BLaER1 treated with 17β-estradiol and CSF1 and Interleukin-3, amounts not matched to agents 10 nM and 100 nM (cell line): ENCODE measurements around the gene PUS10.
"Not testable (repeated sequence)": the region's sequence is repeated elsewhere in the genome, so short reads cannot be mapped to it uniquely, and the experiment has no call there.

Source experiments
- H3K27ac ChIP-seq, 11 experiments: shearing (Covaris generic); formaldehyde crosslinking; 2 replicates each; pipeline ENCODE4 v1.8.1; 2022
- H3K27me3 ChIP-seq, 11 experiments: shearing (Covaris generic); formaldehyde crosslinking; 2 replicates each; pipeline ENCODE4 v1.8.1; 2022
- H3K36me3 ChIP-seq, 11 experiments: shearing (Covaris generic); formaldehyde crosslinking; 2 replicates each; pipeline ENCODE4 v1.8.1; 2022
- H3K4me1 ChIP-seq, 10 experiments: shearing (Covaris generic); formaldehyde crosslinking; 2 replicates each; pipeline ENCODE4 v1.8.1; 2022
- H3K4me2 ChIP-seq, 11 experiments: shearing (Covaris generic); formaldehyde crosslinking; 2 replicates each; pipeline ENCODE4 v1.8.1; 2022
- H3K4me3 ChIP-seq, 10 experiments: shearing (Covaris generic); formaldehyde crosslinking; 2 replicates each; pipeline ENCODE4 v1.8.1; 2022
- H3K9ac ChIP-seq, 11 experiments: shearing (Covaris generic); formaldehyde crosslinking; 2 replicates each; pipeline ENCODE4 v1.8.1; 2022
- H3K9me3 ChIP-seq, 11 experiments: shearing (Covaris generic); formaldehyde crosslinking; replicated peaks in 1 of 11; 2 replicates each; pipeline ENCODE4 v1.8.1; 2022
- H4K20me1 ChIP-seq, 11 experiments: shearing (Covaris generic); formaldehyde crosslinking; 2 replicates each; pipeline ENCODE4 v1.8.1; 2022
- Cebpa-rat ChIP-seq, 11 experiments: shearing (Covaris generic); IDR thresholded peaks; 2 replicates each; pipeline ENCODE4 v1.8.1; 2022

The PUS10 gene

DNA sequence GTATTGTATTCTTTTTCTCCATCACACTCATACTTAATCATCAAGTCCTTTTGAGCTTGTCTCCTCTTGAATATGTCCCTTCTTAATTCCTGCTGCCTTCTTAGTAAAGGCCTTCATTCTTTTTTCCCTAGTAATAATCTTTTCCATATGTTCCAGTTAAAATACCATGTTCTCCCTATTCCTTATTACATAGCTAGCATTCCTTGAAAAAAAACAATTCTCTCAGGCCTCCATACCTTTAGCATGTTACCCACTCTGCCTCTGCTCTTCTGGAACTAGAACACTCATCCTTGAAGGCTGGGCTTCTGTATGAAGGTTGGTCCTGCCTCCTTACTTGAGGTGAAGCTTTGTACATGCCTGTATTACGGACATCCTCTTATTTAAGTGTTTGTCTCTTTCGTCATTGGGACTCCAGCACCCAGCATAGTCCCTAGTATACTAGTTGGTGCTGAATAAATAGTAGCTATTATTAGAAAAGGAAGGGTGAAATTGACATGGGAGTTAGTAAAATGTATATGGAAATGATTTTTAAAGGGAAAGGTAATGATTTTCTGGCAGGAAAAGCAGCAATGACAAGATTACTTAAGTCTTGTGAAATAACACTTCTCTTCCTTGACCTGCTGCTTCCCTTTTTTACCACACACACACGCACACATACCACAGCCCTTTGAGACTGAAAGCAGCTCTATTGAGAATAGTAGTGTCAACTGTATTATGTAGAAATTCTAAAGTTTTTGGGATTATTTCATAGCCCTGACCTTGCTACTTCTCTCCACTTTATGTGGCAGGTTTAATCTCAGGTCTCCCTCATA, 91.1 kb downstream of the PUS10 start:
- H3K9me3 ChIP-seq, result peaks cover 3 to 10% (median 4%) of the 10 kb centered on the region in 11 experiments; a peak in 14 of 22 replicates
- H4K20me1 ChIP-seq, result peaks cover 0 to 21% (median 0%) of the 10 kb centered on the region in 11 experiments; a peak in 2 of 22 replicates
- H3K4me3 ChIP-seq, result 0 out of 20 replicates have a peak overlapping the region, but pooled peaks of 1 of the 10 experiments have one; percentile 2
- H3K27ac ChIP-seq, result peak overlapping the region; percentile 33 to 86 (median 73); a peak in 20 of 22 replicates
- peaks cover 24 to 54% (median 30%) of the 10 kb centered on the region in 11 experiments for H3K36me3 ChIP-seq
- peak overlapping the region in 9 of 11 experiments; percentile 11 to 90 (median 73); a peak in 16 of 22 replicates for H3K4me2 ChIP-seq
- TF ChIP-seq Cebpa-rat (IDR thresholded peaks at IDR 0.05), result peak in 5 of 11 experiments; percentile 42 to 84 (median 73); a peak in 7 of 22 replicates
- no peaks in the 10 kb centered on the region for H3K27me3 ChIP-seq
- H3K9ac ChIP-seq, result peak overlapping the region in 8 of 11 experiments; percentile 33 to 63 (median 56); a peak in 13 of 22 replicates
- H3K4me1 ChIP-seq, result peaks cover 0 to 55% (median 23%) of the 10 kb centered on the region in 10 experiments; a peak in 16 of 20 replicates

DNA sequence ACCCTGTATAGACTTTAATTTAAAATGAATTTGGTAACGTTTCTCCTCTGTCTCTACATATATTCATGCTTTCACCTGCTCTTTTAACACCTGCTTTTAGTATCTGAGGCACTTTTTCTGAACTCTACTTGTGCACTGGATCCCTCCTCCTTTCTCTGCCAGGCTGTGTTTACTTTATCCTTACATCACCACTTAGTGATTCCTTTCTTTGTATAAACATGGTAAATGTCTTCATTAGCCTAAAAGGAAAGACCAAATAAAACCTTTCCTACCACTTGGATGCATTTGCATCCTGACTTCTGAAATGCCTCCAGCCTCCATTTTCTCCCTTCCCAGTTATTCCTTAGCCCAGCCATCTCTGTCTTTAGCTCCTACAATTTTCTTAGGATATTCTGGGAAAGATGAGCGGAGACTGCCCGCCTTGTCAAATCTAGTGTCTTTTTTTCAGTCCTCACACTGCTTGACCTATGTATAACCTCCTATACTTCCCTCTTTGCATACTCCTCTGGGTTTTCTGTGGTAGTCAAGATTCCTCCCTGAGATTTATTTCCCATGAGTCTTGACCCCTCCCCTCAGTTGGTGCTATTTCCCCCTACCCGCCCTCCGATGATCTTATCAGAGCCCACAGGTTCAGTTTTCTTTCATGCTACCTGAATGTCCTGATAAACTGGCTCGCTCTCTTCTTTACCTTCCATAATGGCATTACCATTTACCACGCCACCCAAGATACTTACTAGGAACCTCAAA, 91.9 kb downstream of the PUS10 start:
- Histone ChIP-seq H4K20me1 (peaks cover 0 to 28% (median 0%) of the 10 kb centered on the region in 11 experiments; a peak in 2 of 22 replicates), H3K27me3 (no peaks in the 10 kb centered on the region), H3K4me1 (peaks cover 0 to 51% (median 23%) of the 10 kb centered on the region in 10 experiments; a peak in 16 of 20 replicates), H3K4me3 (peak overlapping the region in 1 of 10 experiments; percentile 2; a peak in 1 of 20 replicates), H3K36me3 (peaks cover 26 to 54% (median 32%) of the 10 kb centered on the region in 11 experiments), H3K4me2 (peak overlapping the region in 8 of 11 experiments; percentile 44 to 90 (median 74); a peak in 16 of 22 replicates), H3K9ac (peak overlapping the region in 7 of 11 experiments; percentile 33 to 63 (median 57); a peak in 11 of 22 replicates), H3K9me3 (peaks cover 0 to 7% (median 4%) of the 10 kb centered on the region in 11 experiments; a peak in 13 of 22 replicates), H3K27ac (peak overlapping the region in 10 of 11 experiments; percentile 57 to 86 (median 74); a peak in 19 of 22 replicates)
- no peak for TF ChIP-seq Cebpa-rat (IDR thresholded peaks at IDR 0.05)

DNA sequence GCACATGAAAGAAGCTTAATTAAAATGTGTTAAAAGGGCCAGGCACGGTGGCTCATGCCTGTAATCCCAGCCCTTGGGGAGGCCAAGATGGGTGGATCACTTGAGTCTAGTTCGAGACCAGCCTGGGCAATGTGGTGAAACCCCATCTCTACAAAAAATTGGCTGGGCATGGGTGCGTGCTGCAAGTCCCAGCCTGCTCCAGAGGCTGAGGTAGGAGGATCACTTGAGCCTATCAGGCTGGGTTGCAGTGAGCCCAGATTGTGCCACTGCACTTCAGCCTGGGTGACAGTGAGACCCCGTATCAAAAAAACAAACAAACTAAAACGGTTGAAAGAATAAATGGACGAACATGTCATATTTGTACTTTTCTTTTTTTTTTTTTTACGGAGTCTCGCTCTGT, 110.7 kb downstream of the PUS10 start:
- H3K9me3 ChIP-seq, result no peaks in the 10 kb centered on the region
- no peaks in the 10 kb centered on the region for H3K4me1 ChIP-seq
- H3K27ac ChIP-seq, result no peak overlapping the region
- no peak overlapping the region for H3K4me3 ChIP-seq
- peaks cover 15 to 98% (median 42%) of the 10 kb centered on the region in 11 experiments; a peak in 21 of 22 replicates for H3K36me3 ChIP-seq
- H3K9ac ChIP-seq, result no peak overlapping the region
- TF ChIP-seq Cebpa-rat (IDR thresholded peaks at IDR 0.05), result no peak
- peaks cover 0 to 89% (median 0%) of the 10 kb centered on the region in 11 experiments; a peak in 3 of 22 replicates for H4K20me1 ChIP-seq
- no peak overlapping the region for H3K4me2 ChIP-seq
- no peaks in the 10 kb centered on the region for H3K27me3 ChIP-seq

DNA sequence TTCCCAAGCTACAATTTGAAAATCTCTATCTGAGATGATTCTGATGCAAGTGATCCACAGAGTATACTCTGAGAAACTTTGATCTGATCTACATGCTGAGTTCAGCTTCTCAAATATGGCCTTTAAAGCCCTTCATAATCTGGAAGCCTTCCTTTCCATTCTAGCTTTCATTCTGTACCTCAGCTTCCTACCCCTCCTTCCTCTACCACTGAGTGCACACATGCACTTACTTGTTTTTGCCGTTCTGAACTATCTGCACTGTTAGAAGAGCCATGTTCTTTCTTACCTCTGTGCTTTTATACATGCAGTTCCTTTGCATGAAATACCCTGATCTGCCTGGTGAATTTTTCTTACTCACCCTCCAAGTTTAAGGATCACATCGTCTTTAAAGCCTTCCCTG, 111.7 kb downstream of the PUS10 start:
- Histone ChIP-seq H3K9ac (no peak overlapping the region), H4K20me1 (peaks cover 0 to 92% (median 0%) of the 10 kb centered on the region in 11 experiments; a peak in 3 of 22 replicates), H3K4me3 (no peak overlapping the region), H3K27me3 (no peaks in the 10 kb centered on the region), H3K36me3 (peaks cover 15 to 99% (median 46%) of the 10 kb centered on the region in 11 experiments; a peak in 21 of 22 replicates), H3K27ac (no peak overlapping the region), H3K4me2 (no peak overlapping the region), H3K9me3 (no peaks in the 10 kb centered on the region), H3K4me1 (no peaks in the 10 kb centered on the region)
- TF ChIP-seq Cebpa-rat (IDR thresholded peaks at IDR 0.05), result no peak

DNA sequence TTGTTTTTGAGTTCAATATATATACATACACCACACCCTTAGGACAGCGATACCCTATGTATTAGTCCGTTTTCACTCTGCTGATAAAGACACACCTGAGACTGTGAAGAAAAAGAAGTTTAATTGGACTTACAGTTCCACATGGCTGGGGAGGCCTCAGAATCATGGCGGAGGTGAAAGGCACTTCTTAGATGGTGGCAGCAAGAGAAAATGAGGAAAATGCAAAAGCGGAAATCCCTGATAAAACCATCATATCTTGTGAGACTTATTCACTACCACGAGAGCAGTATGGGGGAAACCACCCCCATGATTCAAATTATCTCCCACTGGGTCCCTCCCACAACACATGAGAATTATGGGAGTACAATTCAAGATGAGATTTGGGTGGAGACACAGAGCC, 112.2 kb downstream of the PUS10 start:
- H3K9ac ChIP-seq, H3K9me3 ChIP-seq, H3K4me2 ChIP-seq, H3K27me3 ChIP-seq, H3K27ac ChIP-seq, H3K4me1 ChIP-seq, H3K4me3 ChIP-seq: not testable (repeated sequence)
- Histone ChIP-seq H4K20me1 (peaks cover 0 to 92% (median 0%) of the 10 kb centered on the region in 11 experiments; a peak in 3 of 22 replicates), H3K36me3 (peaks cover 15 to 99% (median 51%) of the 10 kb centered on the region in 11 experiments; a peak in 21 of 22 replicates)

DNA sequence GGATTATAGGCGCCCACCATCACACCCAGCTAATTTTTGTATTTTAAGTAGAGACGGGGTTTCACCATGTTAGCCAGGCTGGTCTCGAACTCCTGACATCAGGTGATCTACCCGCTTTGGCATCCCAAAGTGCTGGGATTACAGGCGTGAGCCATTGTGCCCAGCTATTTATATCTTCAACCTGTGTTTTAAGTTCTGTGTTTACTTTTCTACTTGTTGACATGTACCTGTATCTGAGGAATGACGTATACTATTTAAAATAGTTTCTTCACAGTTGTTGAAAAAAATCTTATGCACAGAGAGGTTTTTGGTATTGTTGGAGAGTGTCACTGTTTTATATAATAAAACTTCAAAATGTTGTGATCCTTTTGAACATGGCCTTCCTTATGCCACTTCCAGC, 116.8 kb downstream of the PUS10 start:
- H3K4me3 ChIP-seq, H3K27me3 ChIP-seq, H3K9ac ChIP-seq, H3K9me3 ChIP-seq, H3K4me2 ChIP-seq, H3K27ac ChIP-seq: not testable (repeated sequence)
- H4K20me1 ChIP-seq, result peaks cover 0 to 87% (median 0%) of the 10 kb centered on the region in 11 experiments; a peak in 2 of 22 replicates
- peaks cover 0 to 39% (median 0%) of the 10 kb centered on the region in 10 experiments; a peak in 6 of 20 replicates for H3K4me1 ChIP-seq
- peaks cover 21 to 92% (median 73%) of the 10 kb centered on the region in 11 experiments for H3K36me3 ChIP-seq

DNA sequence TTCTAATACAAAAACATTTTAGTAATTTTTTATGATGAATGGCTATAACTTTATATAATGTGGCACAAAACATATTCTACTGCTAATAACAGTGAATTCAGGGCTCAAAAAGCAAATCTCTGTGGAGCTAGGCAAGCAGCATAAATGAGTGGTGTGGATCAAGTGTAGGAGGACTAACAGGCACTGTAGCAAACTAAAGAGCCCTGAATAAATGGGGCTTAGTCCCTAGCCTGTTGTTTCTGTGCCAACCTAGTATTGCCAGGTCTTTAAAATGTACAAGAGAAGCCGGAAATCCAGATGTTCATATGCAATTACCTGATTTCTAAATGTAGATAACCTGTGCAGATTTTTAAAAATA, 118.2 kb downstream of the PUS10 start:
- Histone ChIP-seq H3K4me3 (no peak overlapping the region), H3K27ac (peak overlapping the region in 3 of 11 experiments; percentile 38 to 78 (median 58); a peak in 5 of 22 replicates), H4K20me1 (peaks cover 0 to 89% (median 0%) of the 10 kb centered on the region in 11 experiments; a peak in 2 of 22 replicates), H3K27me3 (no peaks in the 10 kb centered on the region), H3K4me1 (peaks cover 0 to 44% (median 0%) of the 10 kb centered on the region in 10 experiments; a peak in 6 of 20 replicates), H3K36me3 (peaks cover 34 to 92% (median 77%) of the 10 kb centered on the region in 11 experiments), H3K9me3 (no peaks in the 10 kb centered on the region), H3K4me2 (peak overlapping the region in 3 of 11 experiments; percentile 62 to 91 (median 90); a peak in 5 of 22 replicates), H3K9ac (peak overlapping the region in 2 of 11 experiments; percentile 31 to 64; a peak in 3 of 22 replicates)
- no peak for TF ChIP-seq Cebpa-rat (IDR thresholded peaks at IDR 0.05)

DNA sequence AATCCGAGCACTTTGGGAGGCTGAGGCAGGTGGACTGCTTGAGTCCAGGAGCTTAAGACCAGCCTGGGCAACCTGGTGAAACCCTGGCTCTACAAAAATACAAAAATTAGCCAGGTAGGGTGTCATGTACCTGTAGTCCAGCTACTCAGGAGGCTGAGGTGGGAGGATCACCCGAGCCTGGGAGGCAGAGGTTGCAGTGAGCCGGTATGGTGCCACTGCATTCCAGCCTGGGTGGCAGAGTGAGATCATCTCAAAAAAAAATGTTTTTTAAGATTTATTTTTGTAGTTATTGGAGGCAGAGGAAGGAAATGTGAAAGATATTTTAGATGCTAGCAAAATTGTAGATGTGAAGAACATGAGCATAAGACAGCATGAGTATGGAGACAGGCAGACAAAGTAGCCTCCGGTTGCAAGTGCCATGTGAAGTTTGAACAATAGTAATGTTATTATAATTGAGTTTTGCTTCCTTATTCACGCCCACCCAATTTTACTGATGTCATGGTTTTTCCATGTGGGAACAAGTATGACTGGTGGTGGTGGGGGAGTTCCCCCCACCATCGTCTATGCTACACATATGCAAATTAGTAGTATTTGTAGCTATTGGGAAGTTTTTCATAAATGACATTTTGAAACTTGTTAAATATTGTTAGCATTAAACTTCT, 118.7 kb downstream of the PUS10 start:
- H3K36me3 ChIP-seq, result peaks cover 30 to 92% (median 76%) of the 10 kb centered on the region in 11 experiments
- H3K9ac ChIP-seq, result peak overlapping the region in 3 of 11 experiments; percentile 35 to 69 (median 53); a peak in 5 of 22 replicates
- peaks cover 0 to 44% (median 0%) of the 10 kb centered on the region in 10 experiments; a peak in 6 of 20 replicates for H3K4me1 ChIP-seq
- H4K20me1 ChIP-seq, result peaks cover 0 to 89% (median 0%) of the 10 kb centered on the region in 11 experiments; a peak in 2 of 22 replicates
- no peak for TF ChIP-seq Cebpa-rat (IDR thresholded peaks at IDR 0.05)
- peak overlapping the region in 3 of 11 experiments; percentile 53 to 78 (median 58); a peak in 6 of 22 replicates for H3K27ac ChIP-seq
- no peaks in the 10 kb centered on the region for H3K9me3 ChIP-seq
- H3K4me3 ChIP-seq, result peak overlapping the region in 1 of 10 experiments; percentile 25; a peak in 1 of 20 replicates
- no peaks in the 10 kb centered on the region for H3K27me3 ChIP-seq
- peak overlapping the region in 3 of 11 experiments; percentile 62 to 91 (median 90); a peak in 6 of 22 replicates for H3K4me2 ChIP-seq
